HG03064 (cell line): ENCODE results near the gene EIF3K.

Experiments
- ATAC-seq: cut with Tn5 transposase; IDR thresholded peaks from one replicate; pipeline ENCODE4 v1.9.1; 2021; ENCODE audit warnings: low read depth; ENCODE audit not compliant: unreplicated experiment

Gene EIF3K

DNA sequence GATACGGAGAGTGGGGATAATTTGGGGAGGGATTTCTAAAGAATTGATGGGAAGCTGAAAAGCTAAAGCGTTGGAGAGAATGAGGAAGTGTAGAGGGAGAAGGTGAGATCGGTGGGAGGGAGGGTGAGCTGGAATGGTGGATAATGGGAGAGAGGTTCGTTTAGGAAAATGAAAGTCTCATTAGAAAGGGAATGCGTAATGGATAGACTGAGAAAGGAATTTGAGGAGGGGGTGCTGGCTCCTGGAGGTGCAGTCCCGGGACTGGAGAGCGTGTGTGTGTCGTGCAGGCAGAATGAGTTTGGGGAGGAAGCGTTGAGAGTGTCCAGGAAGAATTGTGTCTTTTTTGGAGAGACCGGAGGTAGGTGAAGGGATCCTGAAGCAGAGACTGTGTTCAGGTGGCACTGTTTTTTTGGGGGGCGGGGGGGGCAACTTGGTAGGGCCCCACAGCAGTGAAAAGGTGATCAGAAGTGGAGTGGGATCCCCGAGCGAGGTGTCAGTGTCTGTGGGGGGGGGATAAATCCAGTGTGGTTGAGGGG is 29.8 kb downstream of the EIF3K start:
- ATAC-seq, result no peak

GRCh38 chr19:38649305-38650171 is 30.6 kb downstream of the EIF3K start:
- no peak for ATAC-seq

GRCh38 chr19:38650172-38650775 is 31.3 kb downstream of the EIF3K start:
- no peak for ATAC-seq

DNA sequence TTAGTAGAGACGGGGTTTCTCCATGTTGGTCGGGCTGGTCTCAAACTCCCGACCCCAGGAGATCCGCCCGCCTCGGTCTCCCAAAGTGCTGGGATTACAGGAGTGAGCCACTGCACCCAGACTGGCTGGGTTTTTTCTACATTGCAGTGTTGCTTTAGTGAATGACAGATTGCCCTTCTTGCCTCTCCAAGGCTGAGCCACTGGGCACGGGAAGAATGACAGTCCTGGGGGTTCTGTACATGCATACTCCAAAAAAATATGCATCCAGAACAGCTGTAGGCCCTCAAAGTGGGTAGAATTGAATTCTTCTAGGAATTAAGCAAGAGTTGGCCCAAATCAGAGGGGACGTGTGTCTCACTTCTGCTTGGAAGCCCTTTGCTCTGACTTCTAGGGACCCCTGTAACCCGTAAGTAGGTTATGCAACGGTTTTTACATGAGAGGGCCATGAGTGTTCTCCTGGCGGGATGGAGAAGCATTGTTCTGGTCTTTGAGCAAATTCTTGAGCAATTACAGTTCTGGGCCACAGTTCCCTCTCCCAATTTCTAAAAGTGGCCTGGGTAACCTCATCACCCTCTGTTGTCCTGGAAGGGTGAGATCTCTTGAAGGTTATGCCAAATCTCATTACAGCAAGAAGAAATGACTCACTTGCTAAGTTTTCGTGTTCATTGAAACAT is 32.1 kb downstream of the EIF3K start:
- no peak for ATAC-seq

- ATAC-seq, result no peak
Observed at GRCh38 chr19:38653028-38653571, 34.1 kb downstream of the EIF3K start.

- no peak for ATAC-seq
Observed at GRCh38 chr19:38654628-38655055, 35.7 kb downstream of the EIF3K start.

- ATAC-seq, result no peak
Observed at GRCh38 chr19:38655148-38655824, 36.3 kb downstream of the EIF3K start.

GRCh38 chr19:38656171-38656981 is 37.4 kb downstream of the EIF3K start:
- no peak for ATAC-seq

DNA sequence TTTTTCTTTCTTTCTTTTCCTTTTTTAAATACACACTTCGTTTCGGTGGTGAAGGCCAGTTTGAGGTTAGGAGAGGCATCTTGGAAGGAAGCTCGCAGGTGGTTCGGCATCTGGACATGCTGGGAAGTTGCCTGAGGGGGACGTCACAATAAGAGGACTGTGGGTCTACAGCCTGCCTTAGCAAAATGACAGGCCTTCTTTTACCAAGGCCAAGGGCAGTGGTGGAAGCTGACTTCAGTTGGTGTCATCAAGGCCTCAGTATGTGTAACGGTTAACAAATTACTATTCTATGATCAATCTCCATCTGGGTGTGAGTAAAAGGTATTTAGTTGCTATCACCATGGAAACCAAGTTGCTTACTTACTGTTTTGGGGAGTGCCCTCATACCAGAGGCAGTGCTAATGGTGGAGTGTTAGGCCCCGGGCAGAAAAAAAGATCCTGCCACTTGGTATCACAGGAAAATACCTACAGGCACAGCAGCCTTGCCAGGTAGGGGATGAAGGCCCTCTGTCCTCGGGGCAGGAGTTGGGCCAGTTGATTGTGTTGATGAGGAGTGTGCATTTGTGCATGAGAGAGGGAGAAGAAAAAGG is 38.7 kb downstream of the EIF3K start:
- ATAC-seq, result no peak

- ATAC-seq, result no peak
Observed at GRCh38 chr19:38658462-38659306, 39.7 kb downstream of the EIF3K start.

DNA sequence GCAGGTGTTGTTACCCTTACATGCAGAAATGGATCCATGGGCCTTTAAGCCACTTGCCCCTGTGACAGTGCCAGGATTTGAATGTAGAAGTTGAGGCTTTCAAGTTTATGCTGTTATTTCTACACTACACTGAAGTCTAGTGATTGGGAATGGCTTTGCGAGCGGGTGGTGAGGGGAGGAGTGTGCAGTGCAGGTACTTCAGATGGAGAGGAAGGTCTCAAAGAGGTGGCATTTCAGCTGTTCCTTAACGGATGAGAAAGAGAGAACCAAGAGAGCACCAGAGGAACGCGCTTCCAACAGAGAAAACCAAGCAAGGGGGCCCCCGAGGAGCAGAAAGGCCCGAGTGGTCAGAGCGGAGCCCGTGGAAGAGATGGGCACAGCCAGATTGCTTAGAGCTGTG is 41.7 kb downstream of the EIF3K start:
- no peak for ATAC-seq

- no peak for ATAC-seq
Observed at GRCh38 chr19:38661136-38661535, 42.1 kb downstream of the EIF3K start.

- no peak for ATAC-seq
Observed at GRCh38 chr19:38661996-38662395, 43.0 kb downstream of the EIF3K start.

DNA sequence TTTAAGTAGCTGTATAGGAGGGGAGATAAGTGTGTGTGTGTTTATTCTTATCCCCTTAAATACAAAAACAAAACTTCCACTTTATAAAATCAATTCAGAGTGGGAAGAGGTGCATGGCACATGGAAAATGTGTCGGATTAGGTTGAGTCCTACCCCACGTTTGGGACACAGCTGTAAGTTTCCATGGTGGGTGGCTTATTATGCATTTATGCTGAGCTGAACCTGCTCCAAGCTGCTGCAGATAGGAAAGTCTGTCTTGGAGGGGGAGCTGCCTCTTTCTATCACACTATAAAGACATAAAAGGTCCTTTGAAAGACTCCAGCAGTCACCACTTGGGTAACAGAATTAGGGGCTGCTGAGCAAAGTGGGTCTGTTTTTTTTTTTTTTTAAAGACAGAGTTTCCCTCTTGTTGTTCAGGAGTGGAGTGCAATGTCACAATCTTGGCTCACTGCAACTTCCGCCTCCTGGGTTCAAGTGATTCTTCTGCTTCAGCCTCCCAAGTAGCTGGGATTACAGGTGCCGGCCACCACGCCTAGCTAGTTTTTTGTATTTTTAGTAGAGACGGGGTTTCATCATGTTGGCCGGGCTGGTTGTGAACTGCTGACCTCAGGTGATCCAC is 43.7 kb downstream of the EIF3K start:
- no peak for ATAC-seq

DNA sequence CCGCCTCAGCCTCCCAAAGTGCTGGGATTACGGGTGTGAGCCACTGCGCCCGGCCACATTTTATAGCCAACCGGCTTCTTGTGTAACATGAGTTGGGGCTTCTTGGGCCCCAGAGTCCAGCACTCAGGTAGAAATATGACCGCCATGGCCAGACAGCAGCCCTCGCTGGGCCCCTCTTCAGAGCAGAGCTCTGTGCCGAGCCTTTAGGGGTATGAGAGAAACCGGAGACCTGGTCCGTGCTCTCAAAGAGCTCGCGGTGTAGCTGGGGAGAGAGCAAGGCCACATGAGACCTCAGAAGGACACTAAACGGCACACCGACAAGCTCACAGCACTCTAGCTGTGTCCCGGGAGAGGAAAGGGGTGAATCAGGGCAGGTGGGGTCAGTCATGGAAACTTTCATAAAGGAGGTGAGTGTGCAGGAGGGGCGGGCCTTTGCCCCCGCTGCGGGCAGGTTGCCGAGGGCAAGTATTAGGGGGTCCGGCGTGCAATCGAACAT is 44.2 kb downstream of the EIF3K start:
- ATAC-seq, result no peak

- no peak for ATAC-seq
Observed at GRCh38 chr19:38663957-38664502, 45.0 kb downstream of the EIF3K start.

- ATAC-seq, result no peak
Observed at GRCh38 chr19:38664503-38665211, 45.7 kb downstream of the EIF3K start.
